Hindlimb muscle (tissue), 1 donor: ENCODE results near the gene ADRA2A. TPM values are rescaled to one million over a fixed set of nuclear protein-coding genes. Genes with fewer than 3 reads are reported as not detected.

Experiments used
- DNase-seq: peaks from one replicate; pipeline ENCODE4 v3.0.0-alpha.2; 2013
- polyA plus RNA-seq: library from polyadenylated mRNA; unstranded; fragments of 120-200 nt; gene quantifications from one replicate; pipeline ENCODE4 v1.2.1, GENCODE V29; 2013; ENCODE audit not compliant: insufficient read length

ADRA2A gene
- polyA plus RNA-seq, result 3.7 TPM

DNA sequence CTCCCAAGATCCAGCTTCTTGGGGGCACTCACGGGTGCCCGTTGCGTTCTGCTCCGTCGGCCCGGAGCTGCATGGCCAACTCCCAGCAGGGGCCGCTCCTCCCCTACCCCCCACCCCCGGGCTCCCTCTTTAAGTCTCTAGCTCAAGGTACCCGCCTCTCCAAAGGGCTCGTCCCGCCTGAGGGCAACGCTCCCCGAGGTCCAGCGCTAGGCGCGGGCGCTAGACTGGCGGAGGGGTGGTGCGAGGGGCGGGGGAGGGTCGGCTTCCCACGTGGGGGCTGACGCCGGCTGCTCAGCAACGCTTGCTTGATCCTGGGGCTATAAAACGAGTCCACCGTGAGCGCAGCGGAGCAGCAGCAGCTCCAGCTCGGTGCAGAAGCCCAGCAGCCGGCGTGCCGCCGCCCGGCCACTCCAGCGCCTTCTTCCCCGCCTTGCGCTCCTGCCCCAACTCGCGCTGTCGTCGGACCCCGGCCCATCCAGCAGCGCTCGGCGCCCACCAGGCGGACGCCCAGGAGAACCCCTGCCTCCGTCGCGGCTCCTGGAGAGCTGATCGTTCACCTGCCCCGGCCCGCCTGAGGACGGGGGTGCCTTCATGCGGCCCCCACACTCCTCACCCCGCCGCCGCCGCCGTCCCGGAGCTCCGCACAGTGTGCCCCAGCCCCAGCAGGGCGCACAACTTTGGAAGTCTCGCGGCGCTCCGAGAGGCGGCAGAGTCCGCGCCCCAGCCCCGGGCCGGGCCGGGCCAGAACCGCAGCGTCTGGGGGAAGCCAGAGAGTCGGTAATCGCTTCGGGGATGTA is at the start of gene ADRA2A:
ADRA2A (plus strand) TSS at position 348 of the 797 bp plus-strand sequence. CDS start 968 bp downstream, outside the sequence.
- DNase-seq, result peak; percentile 31

DNA sequence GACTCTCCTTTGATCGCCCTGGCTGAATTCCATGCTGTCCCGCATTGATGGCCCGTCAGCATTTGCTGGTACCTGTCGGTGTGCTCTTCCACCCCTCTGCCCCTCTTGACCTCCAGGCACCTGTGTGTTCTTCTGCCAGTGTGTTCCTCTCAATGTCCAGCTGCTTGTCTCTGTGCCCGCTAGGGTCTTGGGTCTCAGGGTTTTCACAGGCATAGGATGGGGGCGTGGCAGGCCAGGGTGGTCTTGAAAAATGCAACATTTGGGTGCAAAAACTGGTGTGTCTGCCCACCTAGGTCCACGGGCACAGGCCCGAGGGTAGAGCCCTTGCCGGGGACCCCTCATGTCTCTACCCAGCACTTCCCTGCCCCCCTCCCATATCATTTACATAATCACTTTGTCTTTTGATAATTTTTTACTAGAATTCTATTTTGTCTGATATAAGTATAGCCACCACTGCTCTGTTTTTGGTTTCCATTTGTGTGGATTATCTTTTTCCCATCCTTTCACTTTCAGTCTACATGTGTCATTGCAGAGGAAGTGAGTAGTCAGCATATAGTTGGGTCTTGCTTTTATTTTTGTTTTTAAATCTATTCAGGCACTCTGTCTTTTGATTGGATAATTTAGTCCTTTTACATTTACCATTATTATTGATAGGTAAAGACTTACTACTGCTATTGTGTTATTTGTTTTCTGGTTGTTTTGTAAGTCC is 46.6 kb upstream of the ADRA2A start:
- no peak for DNase-seq

DNA sequence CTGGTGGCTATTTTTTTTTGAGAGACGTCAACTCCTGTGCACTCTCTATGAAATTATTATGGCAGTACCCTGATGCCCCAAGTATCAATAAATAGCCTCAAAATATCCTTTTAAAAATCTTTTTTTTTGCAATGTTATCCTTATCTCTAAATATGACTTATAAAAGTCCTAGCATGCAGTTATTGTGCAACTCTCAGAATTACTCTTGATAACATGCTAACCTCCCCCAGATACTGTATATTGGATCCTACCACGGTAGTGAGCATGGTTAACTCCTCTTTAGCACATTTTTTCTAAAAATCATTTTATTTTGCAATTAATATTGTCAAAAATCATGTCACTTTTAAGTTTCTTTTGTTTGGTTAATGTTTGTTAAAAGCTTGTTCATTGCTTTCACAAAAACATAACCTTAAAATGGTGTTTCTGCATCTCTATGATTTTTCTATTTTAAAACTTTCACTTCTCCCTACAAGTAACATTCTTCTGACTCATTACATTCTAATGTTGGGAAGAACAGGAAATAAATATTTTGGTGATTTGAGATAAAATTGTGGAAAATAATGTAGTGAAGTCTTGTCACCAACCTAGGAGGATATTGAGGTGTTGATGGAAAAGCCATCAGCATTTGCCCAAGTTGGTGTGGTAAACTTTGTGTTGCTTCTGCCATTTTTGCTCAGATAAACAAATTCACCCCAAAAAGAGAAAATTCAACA is 42.1 kb upstream of the ADRA2A start:
- DNase-seq, result no peak

DNA sequence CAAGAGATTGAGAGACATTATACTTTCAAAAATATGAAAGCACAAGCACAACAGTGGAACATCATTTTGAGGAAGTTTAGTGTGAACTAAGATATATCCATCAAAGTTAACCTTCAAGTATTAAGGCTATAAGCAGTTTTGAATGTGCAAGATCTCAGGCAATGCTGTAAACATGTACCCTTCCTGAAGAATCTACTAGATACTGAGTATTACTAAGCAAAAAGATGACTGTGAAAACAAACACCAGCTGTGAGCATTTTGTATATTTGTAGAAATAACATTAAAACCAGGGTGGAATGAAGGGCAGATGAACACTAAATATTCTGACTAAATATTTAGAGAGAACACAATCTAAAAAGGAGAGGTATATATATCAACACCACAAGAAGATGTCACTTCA is 41.3 kb upstream of the ADRA2A start:
- no peak for DNase-seq

DNA sequence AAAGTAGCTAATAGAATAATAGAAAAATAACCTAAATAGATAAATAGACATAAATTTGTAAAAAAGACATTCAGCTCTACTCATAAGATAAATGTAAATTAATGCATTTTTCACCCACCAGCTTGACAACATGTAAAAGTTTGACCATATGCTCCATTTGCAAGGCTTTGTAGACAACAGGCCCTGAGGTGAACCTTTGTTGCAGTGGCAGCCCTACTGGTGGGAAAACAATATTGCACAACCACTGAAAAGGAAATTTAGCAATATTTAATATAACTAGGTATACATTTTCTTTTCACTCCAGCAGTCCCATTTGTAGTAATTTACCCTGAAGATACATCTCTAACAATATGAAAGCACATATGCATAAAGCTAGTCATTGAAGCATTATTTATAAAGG is 39.0 kb upstream of the ADRA2A start:
- no peak for DNase-seq

DNA sequence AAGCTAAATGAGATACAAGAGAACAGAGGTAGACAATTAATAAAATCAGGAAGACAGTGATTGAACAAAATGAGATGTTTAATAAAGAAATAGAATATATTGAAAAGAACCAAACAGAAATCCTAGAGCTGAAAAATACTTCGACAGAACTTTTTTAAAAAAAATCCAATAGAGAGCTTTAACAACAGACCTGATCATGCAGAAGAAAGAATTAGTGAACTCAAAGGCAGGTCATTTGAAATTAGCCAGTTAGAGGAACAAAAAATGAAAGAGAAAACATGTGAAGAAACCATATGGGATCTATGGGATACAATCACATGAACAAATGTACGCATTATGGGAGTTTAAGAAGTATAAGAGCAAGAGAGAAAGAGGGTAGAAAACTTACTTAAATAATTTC is 37.3 kb upstream of the ADRA2A start:
- no peak for DNase-seq

DNA sequence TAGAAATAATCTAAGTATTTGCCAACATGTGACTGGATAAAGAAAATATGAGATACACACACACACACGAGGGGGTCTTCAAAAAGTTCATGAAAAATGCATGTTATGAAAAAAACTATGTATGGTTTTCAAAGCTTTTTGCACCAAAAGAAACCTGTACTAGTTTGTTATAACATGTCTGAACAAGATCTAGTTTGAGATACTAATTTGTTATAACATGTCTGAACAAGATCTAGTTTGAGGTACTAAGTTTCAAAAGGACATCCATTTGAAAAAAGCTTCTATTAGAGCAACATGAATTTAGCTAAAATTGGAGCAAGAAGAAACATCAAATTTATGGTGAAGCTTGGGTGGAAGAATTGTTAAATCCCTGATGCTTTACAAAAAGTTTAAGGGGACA is 19.8 kb upstream of the ADRA2A start:
- DNase-seq, result no peak

DNA sequence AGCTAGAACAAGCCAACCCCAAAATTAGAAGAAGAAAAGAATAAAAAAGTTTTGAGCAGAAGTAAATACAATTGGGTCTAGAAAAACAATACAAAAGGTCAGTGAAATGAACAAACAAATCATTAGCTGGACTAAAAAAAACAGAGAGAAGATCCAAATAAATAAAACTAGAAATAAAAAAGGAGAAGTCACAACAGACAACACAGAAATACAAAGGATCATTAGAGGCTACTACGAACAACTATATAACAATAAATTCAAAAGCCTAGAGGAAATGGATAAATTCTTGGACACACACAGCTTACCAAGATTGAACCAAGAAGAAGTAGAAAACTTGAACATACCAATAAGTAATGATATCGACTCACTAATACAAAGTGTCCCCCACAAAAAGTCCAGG is 13.4 kb upstream of the ADRA2A start:
- DNase-seq, result no peak

DNA sequence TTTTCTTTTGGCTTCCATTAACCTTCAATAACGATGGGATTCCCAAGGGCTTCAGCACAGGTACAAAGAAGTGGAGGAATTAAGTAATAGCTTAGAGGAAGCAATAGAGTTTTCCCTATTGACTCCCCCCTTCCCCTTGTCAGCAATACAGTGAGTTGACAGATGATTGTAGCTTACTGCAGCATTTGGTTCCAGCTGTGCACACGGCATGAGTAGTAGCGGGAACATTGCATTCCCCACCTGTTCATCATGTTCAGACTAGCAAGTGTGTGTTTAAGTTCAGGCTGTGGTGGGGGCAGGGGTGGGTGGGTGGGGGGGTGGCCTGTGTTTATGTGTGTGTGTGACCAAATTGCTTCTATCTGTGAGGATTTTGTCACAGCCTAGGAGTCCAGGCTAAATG is 4.6 kb upstream of the ADRA2A start:
- no peak for DNase-seq

DNA sequence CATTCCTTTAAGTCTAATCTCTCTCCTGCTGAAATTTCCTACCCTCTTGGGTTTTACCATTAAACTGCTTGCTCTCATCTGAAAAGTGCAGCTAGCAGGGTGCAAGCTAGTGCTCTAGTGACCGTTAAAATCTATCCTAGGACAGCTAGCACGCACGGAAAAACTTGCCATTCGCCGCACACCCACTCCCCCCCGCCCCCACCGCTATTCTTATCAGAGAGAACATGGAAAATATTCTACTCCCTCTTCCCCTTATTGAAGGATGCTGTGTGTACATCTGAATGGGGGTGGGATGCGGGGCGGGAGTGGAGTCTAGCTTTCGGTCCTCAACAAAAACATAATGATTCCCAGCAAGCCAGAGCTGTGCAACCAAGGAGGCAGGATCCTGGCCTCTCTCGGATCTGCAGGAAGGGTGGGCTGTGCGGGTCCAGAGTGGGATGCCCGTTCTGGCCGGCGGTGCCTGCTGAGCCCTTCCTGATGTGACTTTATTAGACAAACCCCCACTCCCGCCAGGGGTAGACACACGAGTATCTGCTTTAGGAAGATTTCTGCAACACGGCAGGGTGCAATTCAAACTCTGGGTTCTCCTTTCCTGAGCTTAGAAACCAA is 1.1 kb upstream of the ADRA2A start:
- DNase-seq, result no peak

DNA sequence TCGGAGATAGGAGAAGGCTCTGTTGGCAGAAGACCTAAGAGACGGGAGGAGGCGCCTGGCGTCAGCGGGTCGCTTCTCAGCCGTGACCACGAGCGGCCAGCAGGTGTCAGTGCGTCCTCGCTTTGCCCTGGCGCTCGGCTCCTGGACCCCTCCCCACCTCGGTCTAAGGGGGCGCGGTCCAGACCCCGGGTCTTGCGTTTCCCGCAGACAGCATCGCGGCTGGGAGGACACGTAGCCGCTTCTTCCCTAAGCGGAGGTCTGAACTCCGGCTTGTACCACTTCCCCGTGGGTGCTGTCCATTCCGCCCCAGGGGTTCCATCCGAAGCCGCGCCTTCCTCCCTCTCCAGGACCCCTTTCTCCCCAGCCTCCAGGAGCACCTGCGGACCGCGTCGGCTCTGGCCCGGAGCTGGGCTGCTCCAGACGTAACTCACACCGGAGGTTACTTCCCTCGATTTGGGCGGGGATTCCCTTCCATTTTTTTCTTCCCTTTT is 593 bp upstream of the ADRA2A start:
- DNase-seq, result peak; percentile 64

DNA sequence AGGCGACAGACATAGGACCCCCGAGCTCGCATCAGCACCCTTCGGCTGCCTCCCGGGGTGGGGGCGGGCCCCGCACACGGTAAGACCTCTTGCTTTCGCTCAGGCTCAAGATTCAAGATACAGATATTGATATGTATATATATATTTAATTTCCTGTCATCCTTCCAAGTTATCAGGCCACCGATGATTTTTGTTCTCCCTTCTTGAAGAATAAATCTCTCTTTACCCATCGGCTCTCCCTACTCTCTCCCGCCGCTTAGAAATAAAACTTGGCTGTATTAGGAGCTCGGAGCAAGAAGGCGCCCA is 603 bp downstream of the ADRA2A start:
- no peak for DNase-seq

DNA sequence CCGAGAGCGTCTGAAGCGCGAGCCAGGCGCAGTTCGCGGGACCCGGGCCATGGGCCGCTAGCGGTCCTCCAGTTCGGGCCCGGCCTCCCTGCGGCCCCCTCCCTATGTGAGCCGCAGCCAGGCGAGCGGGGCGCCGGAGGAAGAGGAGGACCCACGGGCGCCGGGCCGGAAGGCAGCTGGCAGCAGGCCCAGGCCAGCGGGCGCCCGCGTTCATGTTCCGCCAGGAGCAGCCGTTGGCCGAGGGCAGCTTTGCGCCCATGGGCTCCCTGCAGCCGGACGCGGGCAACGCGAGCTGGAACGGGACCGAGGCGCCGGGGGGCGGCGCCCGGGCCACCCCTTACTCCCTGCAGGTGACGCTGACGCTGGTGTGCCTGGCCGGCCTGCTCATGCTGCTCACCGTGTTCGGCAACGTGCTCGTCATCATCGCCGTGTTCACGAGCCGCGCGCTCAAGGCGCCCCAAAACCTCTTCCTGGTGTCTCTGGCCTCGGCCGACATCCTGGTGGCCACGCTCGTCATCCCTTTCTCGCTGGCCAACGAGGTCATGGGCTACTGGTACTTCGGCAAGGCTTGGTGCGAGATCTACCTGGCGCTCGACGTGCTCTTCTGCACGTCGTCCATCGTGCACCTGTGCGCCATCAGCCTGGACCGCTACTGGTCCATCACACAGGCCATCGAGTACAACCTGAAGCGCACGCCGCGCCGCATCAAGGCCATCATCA is 1.1 kb downstream of the ADRA2A start:
- no peak for DNase-seq

DNA sequence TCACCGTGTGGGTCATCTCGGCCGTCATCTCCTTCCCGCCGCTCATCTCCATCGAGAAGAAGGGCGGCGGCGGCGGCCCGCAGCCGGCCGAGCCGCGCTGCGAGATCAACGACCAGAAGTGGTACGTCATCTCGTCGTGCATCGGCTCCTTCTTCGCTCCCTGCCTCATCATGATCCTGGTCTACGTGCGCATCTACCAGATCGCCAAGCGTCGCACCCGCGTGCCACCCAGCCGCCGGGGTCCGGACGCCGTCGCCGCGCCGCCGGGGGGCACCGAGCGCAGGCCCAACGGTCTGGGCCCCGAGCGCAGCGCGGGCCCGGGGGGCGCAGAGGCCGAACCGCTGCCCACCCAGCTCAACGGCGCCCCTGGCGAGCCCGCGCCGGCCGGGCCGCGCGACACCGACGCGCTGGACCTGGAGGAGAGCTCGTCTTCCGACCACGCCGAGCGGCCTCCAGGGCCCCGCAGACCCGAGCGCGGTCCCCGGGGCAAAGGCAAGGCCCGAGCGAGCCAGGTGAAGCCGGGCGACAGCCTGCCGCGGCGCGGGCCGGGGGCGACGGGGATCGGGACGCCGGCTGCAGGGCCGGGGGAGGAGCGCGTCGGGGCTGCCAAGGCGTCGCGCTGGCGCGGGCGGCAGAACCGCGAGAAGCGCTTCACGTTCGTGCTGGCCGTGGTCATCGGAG is 1.8 kb downstream of the ADRA2A start:
- no peak for DNase-seq

DNA sequence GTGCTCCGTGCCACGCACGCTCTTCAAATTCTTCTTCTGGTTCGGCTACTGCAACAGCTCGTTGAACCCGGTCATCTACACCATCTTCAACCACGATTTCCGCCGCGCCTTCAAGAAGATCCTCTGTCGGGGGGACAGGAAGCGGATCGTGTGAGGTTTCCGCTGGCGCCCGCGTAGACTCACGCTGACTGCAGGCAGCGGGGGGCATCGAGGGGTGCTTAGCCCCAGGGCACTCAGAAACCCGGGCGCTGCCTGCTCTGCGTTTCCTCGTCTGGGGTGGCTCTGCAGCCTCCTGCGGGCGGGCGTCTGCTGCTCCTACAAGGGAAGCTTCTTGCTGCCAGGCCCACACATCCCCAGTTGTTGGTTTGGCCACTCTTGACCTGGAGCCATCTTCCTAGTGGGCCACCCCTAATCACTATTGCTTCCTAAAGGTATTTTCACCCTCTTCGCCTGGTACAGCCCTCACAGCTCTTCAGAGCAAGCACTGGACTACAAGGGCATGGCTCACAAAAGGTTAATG is 2.5 kb downstream of the ADRA2A start:
- DNase-seq, result no peak

DNA sequence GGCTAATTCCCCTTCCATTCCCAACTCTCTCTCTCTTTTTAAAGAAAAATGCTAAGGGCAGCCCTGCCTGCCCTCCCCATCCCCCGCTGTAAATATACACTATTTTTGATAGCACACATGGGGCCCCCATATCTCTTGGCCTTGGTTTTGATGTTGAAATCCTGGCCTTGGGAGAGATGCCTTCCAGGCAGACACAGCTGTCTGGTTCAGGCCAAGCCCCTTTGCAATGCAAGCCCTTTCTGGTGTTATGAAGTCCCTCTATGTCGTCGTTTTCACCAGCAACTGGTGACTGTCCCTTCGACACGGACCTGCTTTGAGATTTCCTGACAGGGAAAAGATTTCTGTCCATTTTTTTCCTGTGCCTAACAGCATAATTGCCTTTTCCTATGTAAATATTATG is 3.0 kb downstream of the ADRA2A start:
- DNase-seq, result no peak

DNA sequence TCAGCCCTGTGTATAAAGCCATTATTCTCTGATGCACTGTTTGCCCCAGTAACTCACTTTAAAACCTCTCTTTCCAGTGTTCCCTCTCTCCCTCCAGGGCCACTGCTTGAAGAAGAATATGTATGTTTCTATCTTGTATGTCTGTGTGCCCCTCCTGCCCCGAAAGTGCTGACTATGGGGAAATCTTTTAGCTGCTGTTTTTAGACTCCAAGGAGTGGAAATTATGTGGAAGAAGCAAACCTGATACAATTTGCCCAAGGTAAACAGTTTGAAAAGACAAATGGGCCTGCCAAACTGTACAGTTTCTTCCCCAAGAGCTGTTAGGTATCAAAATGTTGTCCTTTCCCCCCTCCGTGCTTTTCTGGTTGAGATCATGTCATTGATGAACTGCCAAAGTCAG is 3.4 kb downstream of the ADRA2A start:
- DNase-seq, result no peak

DNA sequence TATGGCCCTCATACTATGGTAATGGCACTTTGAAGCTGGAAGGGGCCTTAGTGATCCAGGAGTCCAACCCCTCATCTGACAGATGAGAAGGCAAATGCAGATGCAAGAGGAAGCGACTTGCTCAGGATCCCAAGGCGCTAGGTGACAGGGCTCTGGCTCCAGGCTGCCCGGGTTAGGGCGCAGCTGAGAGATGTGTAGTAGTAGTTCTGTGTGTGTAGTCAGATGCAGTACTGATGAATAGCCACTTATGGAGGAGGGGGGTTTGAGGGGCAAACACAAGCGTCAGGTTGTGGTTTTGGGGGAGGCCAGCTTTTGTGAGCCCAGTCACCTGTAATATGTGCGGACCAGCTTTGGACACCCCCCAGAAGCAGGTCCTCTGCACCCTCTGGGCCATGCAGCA is 4.8 kb downstream of the ADRA2A start:
- no peak for DNase-seq

DNA sequence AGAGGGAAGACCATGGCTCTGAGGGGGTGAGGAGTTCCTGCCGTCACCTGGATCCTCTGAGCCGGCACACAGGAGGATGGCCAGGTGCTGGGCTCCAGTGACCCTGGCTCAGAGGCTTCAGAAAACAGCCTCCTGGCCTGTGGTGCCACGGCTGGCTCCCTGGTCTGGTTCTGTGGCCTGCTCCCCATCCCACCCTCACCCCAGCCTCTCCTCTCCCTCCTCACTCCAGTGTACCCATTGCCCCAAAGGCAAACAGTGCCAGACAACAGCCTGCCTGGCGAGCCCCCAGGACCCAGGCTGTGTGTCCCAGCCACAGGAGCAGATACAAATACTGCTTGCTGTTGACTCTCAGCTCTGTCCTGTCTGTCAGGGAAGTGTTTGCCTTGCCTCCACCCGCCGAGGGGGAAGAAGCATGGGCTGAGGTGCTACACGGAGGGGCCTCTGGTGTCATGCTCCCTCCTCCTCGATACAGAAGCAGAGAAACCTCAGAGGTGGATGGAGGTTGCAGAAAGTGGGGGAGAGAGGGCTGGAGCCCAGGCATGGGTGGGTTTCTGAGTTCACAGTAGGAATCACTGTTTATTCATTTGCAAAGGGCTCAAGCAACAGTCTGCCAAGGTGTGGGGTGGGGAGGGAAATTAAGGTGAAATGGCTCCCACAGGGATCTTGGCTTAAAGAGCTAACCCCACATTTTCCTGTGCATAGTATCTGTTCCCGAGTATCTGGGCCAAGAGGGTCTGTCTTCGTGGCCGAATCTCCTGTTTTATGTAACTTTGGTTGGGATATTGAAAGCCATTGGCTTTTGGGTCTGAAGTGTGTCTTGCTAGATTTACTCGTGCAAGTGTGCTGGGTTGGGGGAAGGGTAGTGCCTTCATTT is 5.5 kb downstream of the ADRA2A start:
- no peak for DNase-seq
